ENCODE data around the gene DOCK8. TPM values are rescaled to one million over a fixed set of nuclear protein-coding genes. Genes with fewer than 3 reads are reported as not detected.

Gene DOCK8
- total and polyA plus RNA-seq, 2 donors from 2014 or later = 5.0 to 46.5 TPM

- Histone ChIP-seq H3K9me3 (ENCODE audit: control insufficient read depth in 2 of 3, insufficient read depth in 1 of 3, low read length in 3 of 3) (no peaks in the 10 kb centered on the region), H3K4me3 (ENCODE audit: low read length in 3 of 3) (peak overlapping the region in 2 of 3 donors; percentile 70 to 73), H3K36me3 (ENCODE audit: control insufficient read depth in 2 of 3, insufficient read depth in 3 of 3, low read length in 3 of 3) (no peaks in the 10 kb centered on the region), H3K27me3 (ENCODE audit: control insufficient read depth, insufficient read depth, low read length) (no peaks in the 10 kb centered on the region), H3K27ac (ENCODE audit: low read depth in 2 of 2, low read length in 2 of 2) (peak overlapping the region in 1 of 2 donors; percentile 66), H3K9ac (ENCODE audit: low read length in 3 of 3) (peak overlapping the region in 1 of 3 donors; percentile 29), H3K4me1 (ENCODE audit: control insufficient read depth in 2 of 3, insufficient read depth in 2 of 3, low read depth in 1 of 3, low read length in 3 of 3) (peaks cover 7 to 16% (median 7%) of the 10 kb centered on the region in 3 donors)
- DNase-seq (no peak), FAIRE-seq (no peak)
- TF ChIP-seq CTCF (IDR thresholded peaks at IDR 0.05; ENCODE audit: borderline replicate concordance, extremely low read depth, insufficient read depth) = no peak
- intact Hi-C loops (cut with DNase I) = no loop called here
These were observed 256.7 kb downstream of the DOCK8 start for GRCh38 chr9:471320-471719.

- Histone ChIP-seq H3K9me3 (ENCODE audit: control insufficient read depth in 2 of 3, insufficient read depth in 1 of 3, low read length in 3 of 3) (no peaks in the 10 kb centered on the region), H3K9ac (ENCODE audit: low read length in 3 of 3) (peak overlapping the region in 1 of 3 donors; percentile 6), H3K27me3 (ENCODE audit: control insufficient read depth, insufficient read depth, low read length) (no peaks in the 10 kb centered on the region), H3K36me3 (ENCODE audit: control insufficient read depth in 2 of 3, insufficient read depth in 3 of 3, low read length in 3 of 3) (no peaks in the 10 kb centered on the region), H3K4me3 (ENCODE audit: low read length in 3 of 3) (peak overlapping the region in 1 of 3 donors; percentile 73), H3K4me1 (ENCODE audit: control insufficient read depth in 2 of 3, insufficient read depth in 2 of 3, low read depth in 1 of 3, low read length in 3 of 3) (peaks cover 7 to 16% (median 7%) of the 10 kb centered on the region in 3 donors), H3K27ac (ENCODE audit: low read depth in 2 of 2, low read length in 2 of 2) (peak overlapping the region in 1 of 2 donors; percentile 29)
- intact Hi-C loops (cut with DNase I) = no loop called here
- DNase-seq = no peak
- FAIRE-seq = no peak
- TF ChIP-seq CTCF (IDR thresholded peaks at IDR 0.05; ENCODE audit: borderline replicate concordance, extremely low read depth, insufficient read depth) = no peak
These were observed 257.9 kb downstream of the DOCK8 start for GRCh38 chr9:472479-473075.

- DNase-seq = no peak
- no peaks in the 10 kb centered on the region for H3K36me3 ChIP-seq (ENCODE audit: control insufficient read depth in 2 of 3, insufficient read depth in 3 of 3, low read length in 3 of 3)
- no peak for TF ChIP-seq CTCF (IDR thresholded peaks at IDR 0.05; ENCODE audit: borderline replicate concordance, extremely low read depth, insufficient read depth)
- no peak overlapping the region for H3K9ac ChIP-seq (ENCODE audit: low read length in 3 of 3)
- intact Hi-C loops (cut with DNase I) = no loop called here
- H3K27ac ChIP-seq (ENCODE audit: low read depth in 2 of 2, low read length in 2 of 2) = no peak overlapping the region
- no peak overlapping the region for H3K4me3 ChIP-seq (ENCODE audit: low read length in 3 of 3)
- FAIRE-seq = no peak
- H3K27me3 ChIP-seq (ENCODE audit: control insufficient read depth, insufficient read depth, low read length) = no peaks in the 10 kb centered on the region
- peaks cover 13 to 21% (median 20%) of the 10 kb centered on the region in 3 donors for H3K4me1 ChIP-seq (ENCODE audit: control insufficient read depth in 2 of 3, insufficient read depth in 2 of 3, low read depth in 1 of 3, low read length in 3 of 3)
- H3K9me3 ChIP-seq (ENCODE audit: control insufficient read depth in 2 of 3, insufficient read depth in 1 of 3, low read length in 3 of 3) = no peaks in the 10 kb centered on the region
These were observed 262.5 kb downstream of the DOCK8 start for GRCh38 chr9:477193-477592.
